Choroid plexus epithelial cell (primary cell): ENCODE results near the gene TRIM75.
A peak's percentile ranks its signal among the peaks of the same experiment; 100 is the strongest.

Experiments used
- DNase-seq: peaks from one replicate; pipeline ENCODE4 v3.0.0-alpha.2; 2010; ENCODE audit warnings: low read depth
- H3K4me3 ChIP-seq: 2 replicates; pipeline ENCODE4 v1.5.1; 2011; ENCODE audit warnings: low read depth, mild to moderate bottlenecking, control low read depth, low read length, moderate library complexity
- CTCF ChIP-seq: conservative IDR thresholded peaks from 2 replicates; pipeline ENCODE4 v1.5.1; 2011; ENCODE audit warnings: low read depth, mild to moderate bottlenecking, control low read depth, inconsistent platforms, low read length, moderate library complexity

The TRIM75 gene

DNA sequence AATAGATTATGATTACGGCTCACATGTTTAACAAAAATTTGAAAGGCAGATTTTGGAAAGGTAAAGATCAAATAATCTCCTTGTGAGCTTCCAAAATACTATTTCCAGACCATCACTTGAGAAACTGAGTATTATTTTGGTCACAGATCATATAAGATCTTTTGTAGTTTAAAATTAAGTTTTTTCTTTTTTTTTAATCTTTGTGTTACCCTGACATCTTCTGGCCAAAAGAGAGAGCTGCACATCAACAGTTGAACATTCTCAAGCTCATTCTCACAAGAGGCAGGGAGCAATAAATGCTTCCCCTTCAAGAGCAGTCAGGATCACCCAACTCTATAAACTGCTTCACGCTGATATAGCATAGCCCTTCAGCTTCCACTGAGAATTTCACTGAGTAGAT, 43.1 kb downstream of the TRIM75 start:
- H3K4me3 ChIP-seq: no peak overlapping the region
- DNase-seq: peak; percentile 68
- peak; percentile 67 for TF ChIP-seq CTCF

GRCh38 chr4:165101641-165102040, 48.0 kb downstream of the TRIM75 start:
- peak; percentile 28 for DNase-seq
- peak; percentile 7 for TF ChIP-seq CTCF

GRCh38 chr4:165106518-165106917, 52.9 kb downstream of the TRIM75 start:
- DNase-seq: no peak
- H3K4me3 ChIP-seq: no peak overlapping the region
- TF ChIP-seq CTCF: no peak

More at GRCh38 chr4:165101641-165102040, 48.0 kb downstream of the TRIM75 start:
- no peak overlapping the region for H3K4me3 ChIP-seq
